HL-60 (cell line): ENCODE results near the gene PDXP.

Source experiments
- DNase-seq, 2 experiments: peaks; one replicate each; pipeline ENCODE4 v3.0.0-alpha.2; 2010 to 2020; ENCODE audit warnings: low read depth in 1 of 2, low spot score in 1 of 2
- H3K27ac ChIP-seq: fragments of 250-450 bp; sonication (Bioruptor Pico); replicated peaks from 2 replicates; pipeline ENCODE4 v1.5.1; 2020; ENCODE audit warnings: mild to moderate bottlenecking, moderate library complexity
- H3K27me3 ChIP-seq: fragments of 250-450 bp; sonication (Bioruptor Pico); 2 replicates; pipeline ENCODE4 v1.5.1; 2021; ENCODE audit warnings: mild to moderate bottlenecking, moderate library complexity; ENCODE audit not compliant: insufficient read depth, poor library complexity, severe bottlenecking
- H3K4me3 ChIP-seq: replicated peaks from 2 replicates; pipeline ENCODE4 v1.5.1; 2011; ENCODE audit warnings: mild to moderate bottlenecking, control low read depth, low read length; ENCODE audit not compliant: insufficient read depth
- CTCF ChIP-seq: IDR thresholded peaks from one replicate; pipeline ENCODE4 v1.5.1; 2011; ENCODE audit warnings: low read length, control low read depth, inconsistent platforms; ENCODE audit not compliant: insufficient read depth
- GABPA ChIP-seq: IDR thresholded peaks from 2 replicates; pipeline ENCODE4 v1.6.1; 2012; ENCODE audit warnings: low read depth
- POLR2AphosphoS5 ChIP-seq: IDR thresholded peaks from 2 replicates; pipeline ENCODE4 v1.6.1; 2012; ENCODE audit warnings: low read depth
- REST ChIP-seq: IDR thresholded peaks from 2 replicates; pipeline ENCODE4 v1.6.1; 2012; ENCODE audit warnings: low read depth; ENCODE audit not compliant: insufficient replicate concordance
- SPI1 ChIP-seq: IDR thresholded peaks from 2 replicates; pipeline ENCODE4 v1.6.1; 2012; ENCODE audit warnings: low read depth, mild to moderate bottlenecking, borderline replicate concordance

The PDXP gene

GRCh38 chr22:37663521-37664140 lies 5.1 kb downstream of the PDXP start:
- H3K27me3 ChIP-seq = no peaks in the 10 kb centered on the region
- no peak overlapping the region for H3K4me3 ChIP-seq
- no peak overlapping the region for H3K27ac ChIP-seq
- TF ChIP-seq POLR2AphosphoS5 (no peak), SPI1 (no peak), CTCF (no peak), GABPA (no peak)
- no peak for DNase-seq

GRCh38 chr22:37664249-37665101 lies 6.0 kb downstream of the PDXP start:
- Histone ChIP-seq H3K27me3 (no peaks in the 10 kb centered on the region), H3K27ac (no peak overlapping the region), H3K4me3 (no peak overlapping the region)
- no peak for TF ChIP-seq CTCF
- no peak for TF ChIP-seq REST
- TF ChIP-seq GABPA = no peak
- TF ChIP-seq POLR2AphosphoS5 = no peak; the same call in 1 of the 2 replicates
- TF ChIP-seq SPI1 = no peak
- no peak for DNase-seq

GRCh38 chr22:37665487-37665886 lies 7.0 kb downstream of the PDXP start:
- DNase-seq = no peak
- no peak overlapping the region for H3K4me3 ChIP-seq
- H3K27me3 ChIP-seq = no peaks in the 10 kb centered on the region
- no peak overlapping the region for H3K27ac ChIP-seq
- TF ChIP-seq POLR2AphosphoS5 = no peak
- no peak for TF ChIP-seq GABPA

- no peak overlapping the region for H3K27ac ChIP-seq
- H3K4me3 ChIP-seq = no peak overlapping the region
- DNase-seq = no peak
- H3K27me3 ChIP-seq = no peaks in the 10 kb centered on the region
- no peak for TF ChIP-seq POLR2AphosphoS5
- TF ChIP-seq CTCF = no peak
- TF ChIP-seq GABPA = no peak
- TF ChIP-seq SPI1 = no peak
- TF ChIP-seq REST = no peak
These were observed 11.1 kb downstream of the PDXP start for GRCh38 chr22:37669586-37669985.
